Adipocyte (in vitro differentiated cells): ENCODE results near the gene ITIH4.

Experiments used
- DNase-seq: peaks from one replicate; pipeline ENCODE4 v3.0.0-alpha.2; 2015; ENCODE audit warnings: low read depth
- H3K27me3 ChIP-seq: replicated peaks from 2 replicates; pipeline ENCODE4 v1.7.0; 2013; ENCODE audit warnings: mild to moderate bottlenecking, low read length, moderate library complexity; ENCODE audit not compliant: control insufficient read depth, insufficient read depth
- H3K36me3 ChIP-seq: 2 replicates; pipeline ENCODE4 v1.7.0; 2013; ENCODE audit warnings: low read length, mild to moderate bottlenecking, moderate library complexity; ENCODE audit not compliant: control insufficient read depth, insufficient read depth, severe bottlenecking
- H3K4me1 ChIP-seq: 2 replicates; pipeline ENCODE4 v1.7.0; 2013; ENCODE audit warnings: mild to moderate bottlenecking, low read length, moderate library complexity; ENCODE audit not compliant: control insufficient read depth, insufficient read depth
- H3K4me3 ChIP-seq: 2 replicates; pipeline ENCODE4 v1.7.0; 2013; ENCODE audit warnings: mild to moderate bottlenecking, low read length, moderate library complexity
- H3K9ac ChIP-seq: 2 replicates; pipeline ENCODE4 v1.7.0; 2013; ENCODE audit warnings: mild to moderate bottlenecking, low read length, moderate library complexity
- H3K9me3 ChIP-seq: 2 replicates; pipeline ENCODE4 v1.7.0; 2013; ENCODE audit warnings: mild to moderate bottlenecking, low read length, moderate library complexity; ENCODE audit not compliant: control insufficient read depth

The ITIH4 gene

DNA sequence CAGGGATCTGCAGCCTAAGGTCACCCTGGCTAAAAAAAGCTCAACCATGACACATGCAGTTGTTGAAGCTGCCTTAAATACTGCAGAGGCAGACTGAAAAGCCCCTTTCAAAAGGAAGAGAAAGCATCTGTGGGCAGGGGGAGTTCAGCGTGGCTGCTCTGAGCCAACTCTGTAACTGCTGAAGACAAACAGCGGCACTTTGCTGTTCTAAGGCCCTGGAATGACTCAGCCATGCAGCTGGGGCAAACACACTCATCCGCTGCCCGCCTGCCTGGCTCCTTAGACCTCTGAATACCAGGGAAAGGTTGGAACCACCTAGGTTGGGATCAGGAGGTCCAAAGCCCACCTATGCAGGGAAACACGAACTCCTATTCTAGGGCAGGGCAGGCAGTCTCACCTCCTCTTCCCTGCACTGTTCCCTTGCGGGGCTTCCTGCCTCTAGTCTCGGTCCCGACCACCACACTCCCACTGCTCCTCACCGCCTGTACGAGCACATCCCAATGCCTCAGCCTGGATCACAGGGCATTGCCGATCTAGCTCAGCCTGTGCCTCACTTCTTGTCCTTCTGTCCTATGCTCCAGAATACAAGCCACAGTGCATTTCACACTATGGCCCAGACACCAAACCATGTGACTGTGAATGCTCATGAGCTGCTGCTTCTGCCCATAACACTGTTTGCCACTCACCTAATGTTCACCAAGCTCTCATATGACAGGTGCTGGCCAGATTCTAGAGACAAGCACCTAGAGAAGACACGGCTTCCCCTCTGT is 10.9 kb upstream of the ITIH4 start:
- no peak overlapping the region for H3K9ac ChIP-seq

DNA sequence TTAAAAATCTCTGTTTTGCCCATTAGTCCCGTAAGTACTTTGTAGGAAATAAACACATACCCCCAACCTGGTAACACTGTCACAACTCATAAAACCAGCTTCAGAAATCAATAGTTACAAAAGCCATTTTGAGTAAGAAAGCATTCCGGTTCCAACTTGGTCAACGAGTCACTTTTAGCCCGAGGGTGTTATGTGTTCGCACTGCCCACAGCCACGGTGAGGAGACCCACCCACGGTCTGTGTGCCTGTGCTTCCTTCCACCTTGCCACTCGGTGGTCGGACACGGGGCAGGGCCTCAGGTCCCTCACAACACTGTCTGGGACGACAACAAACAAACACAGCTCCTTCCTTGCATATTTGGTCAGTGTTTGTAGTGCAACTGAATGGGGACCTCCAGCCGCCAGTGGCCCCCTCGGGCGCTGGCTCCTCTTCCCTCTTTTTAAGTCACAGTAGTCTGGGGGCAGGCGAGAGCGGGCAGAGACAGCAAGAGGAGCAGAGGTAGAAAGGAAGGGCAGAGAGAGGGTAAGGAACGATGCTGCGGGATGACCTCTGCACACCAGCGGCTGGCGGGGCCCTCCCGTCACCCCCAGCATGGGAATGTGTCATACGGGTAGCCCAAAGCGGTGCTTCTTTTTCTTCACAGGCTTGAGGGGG is 9.5 kb upstream of the ITIH4 start:
- H3K9me3 ChIP-seq = no peaks in the 10 kb centered on the region
- H3K4me1 ChIP-seq = peaks cover 27% of the 10 kb centered on the region
- H3K36me3 ChIP-seq = peaks cover 17% of the 10 kb centered on the region
- no peak for DNase-seq
- H3K4me3 ChIP-seq = no peak overlapping the region
- H3K9ac ChIP-seq = no peak overlapping the region
- H3K27me3 ChIP-seq = no peaks in the 10 kb centered on the region

More for the DNA sequence above, 10.9 kb upstream of the ITIH4 start:
- Histone ChIP-seq H3K4me1 (peaks cover 23% of the 10 kb centered on the region), H3K36me3 (peaks cover 14% of the 10 kb centered on the region), H3K4me3 (no peak overlapping the region), H3K9me3 (no peaks in the 10 kb centered on the region), H3K27me3 (no peaks in the 10 kb centered on the region)
- no peak for DNase-seq

DNA sequence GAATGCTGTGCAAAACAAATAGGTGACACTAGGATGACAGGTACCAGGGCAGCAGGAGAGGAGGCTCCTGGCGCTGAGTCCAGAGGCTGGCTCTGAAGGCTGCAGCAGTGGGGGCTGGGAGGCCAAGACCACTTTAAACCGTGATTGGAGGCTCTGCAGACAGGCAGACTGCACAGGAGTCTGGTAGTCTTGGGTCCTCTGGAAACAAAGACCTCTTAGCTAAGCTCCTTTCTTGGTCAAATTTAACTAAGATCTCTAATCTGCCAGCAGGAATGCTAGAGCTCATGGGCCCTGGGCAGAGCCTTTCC is 8.8 kb upstream of the ITIH4 start:
- H3K4me1 ChIP-seq = peaks cover 25% of the 10 kb centered on the region
- no peaks in the 10 kb centered on the region for H3K27me3 ChIP-seq
- H3K9me3 ChIP-seq = no peaks in the 10 kb centered on the region
- H3K9ac ChIP-seq = no peak overlapping the region
- peaks cover 17% of the 10 kb centered on the region for H3K36me3 ChIP-seq
- no peak for DNase-seq
- no peak overlapping the region for H3K4me3 ChIP-seq

DNA sequence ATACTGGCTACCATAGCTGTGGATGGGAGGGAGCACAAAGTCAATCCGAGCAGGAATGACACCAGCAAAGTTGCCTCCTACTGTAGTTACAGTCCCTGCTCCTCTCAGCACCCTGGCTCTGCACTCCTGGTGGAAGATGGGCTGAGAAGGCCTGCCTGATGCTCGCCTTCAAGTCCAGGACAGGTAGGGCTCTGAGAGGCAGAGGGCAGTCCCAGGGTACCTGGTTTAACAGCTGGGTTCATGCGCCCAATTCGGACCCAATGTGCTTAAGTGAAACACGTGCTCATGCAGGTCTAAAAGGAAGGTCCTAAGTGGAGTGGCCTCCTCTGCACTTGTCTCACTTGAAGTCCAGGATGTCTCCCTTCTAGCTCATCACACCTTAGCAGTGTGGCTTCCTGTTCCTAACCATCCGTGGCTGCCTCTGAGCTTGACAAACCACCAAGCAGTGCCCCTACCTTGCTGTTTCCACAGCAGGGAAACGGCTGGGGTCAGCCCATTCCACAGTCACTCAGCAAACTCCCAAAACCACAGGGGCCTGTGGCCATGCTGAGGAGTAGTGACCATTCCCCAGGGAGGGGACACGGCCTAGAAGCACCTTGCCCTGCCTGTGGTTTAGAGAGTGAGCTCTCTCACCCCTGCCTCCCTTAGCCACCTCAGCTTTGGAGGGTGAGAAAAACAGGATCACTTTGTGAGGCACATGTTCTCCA is 8.2 kb upstream of the ITIH4 start:
- no peak overlapping the region for H3K9ac ChIP-seq
- H3K36me3 ChIP-seq = peaks cover 17% of the 10 kb centered on the region
- no peaks in the 10 kb centered on the region for H3K27me3 ChIP-seq
- no peaks in the 10 kb centered on the region for H3K9me3 ChIP-seq
- H3K4me3 ChIP-seq = no peak overlapping the region
- DNase-seq = no peak
- H3K4me1 ChIP-seq = peaks cover 23% of the 10 kb centered on the region

DNA sequence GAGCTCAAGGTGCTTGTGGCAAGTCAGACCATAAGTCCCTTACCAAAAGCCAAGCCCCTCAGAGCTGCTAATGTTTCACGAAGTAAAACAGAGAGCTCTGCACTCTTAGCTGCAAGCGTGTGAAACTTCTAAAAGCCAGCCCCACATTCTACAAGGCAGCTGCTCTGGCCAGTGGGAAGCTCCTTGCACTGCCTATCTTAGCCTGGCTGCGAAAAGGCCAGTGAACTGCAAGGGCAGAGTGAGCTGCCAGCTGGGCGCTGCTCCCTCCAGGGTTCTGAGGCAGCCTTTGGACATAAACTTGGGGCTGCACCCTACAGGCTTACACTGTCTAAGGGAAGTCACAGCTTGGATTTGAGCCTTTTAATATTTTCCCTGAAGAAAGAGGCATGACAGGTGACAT is 6.5 kb upstream of the ITIH4 start:
- Histone ChIP-seq H3K9me3 (no peaks in the 10 kb centered on the region), H3K4me1 (peaks cover 18% of the 10 kb centered on the region), H3K36me3 (peaks cover 11% of the 10 kb centered on the region), H3K27me3 (no peaks in the 10 kb centered on the region), H3K9ac (no peak overlapping the region), H3K4me3 (no peak overlapping the region)
- no peak for DNase-seq

DNA sequence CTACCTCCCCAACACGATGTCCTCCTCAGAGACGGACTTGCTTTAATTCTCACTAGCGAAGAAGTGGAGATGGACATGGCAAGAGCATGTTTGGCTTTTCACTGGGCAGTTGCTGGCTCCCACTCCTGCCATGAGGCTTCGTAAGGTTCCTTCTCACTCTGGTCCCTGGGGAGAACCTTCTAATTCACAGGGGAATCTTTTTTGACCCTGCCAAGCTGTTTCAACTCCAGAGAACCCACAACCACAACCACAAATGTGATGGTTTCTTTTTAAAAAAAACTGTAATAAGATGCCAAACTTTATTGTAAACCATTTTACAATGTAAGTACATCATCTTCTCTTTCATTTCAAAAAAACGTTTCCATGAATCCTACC is 6.0 kb upstream of the ITIH4 start:
- Histone ChIP-seq H3K4me1 (peaks cover 23% of the 10 kb centered on the region), H3K4me3 (no peak overlapping the region), H3K27me3 (no peaks in the 10 kb centered on the region), H3K36me3 (peaks cover 11% of the 10 kb centered on the region), H3K9ac (no peak overlapping the region), H3K9me3 (no peaks in the 10 kb centered on the region)
- no peak for DNase-seq

- Histone ChIP-seq H3K4me1 (peaks cover 29% of the 10 kb centered on the region), H3K9ac (no peak overlapping the region), H3K36me3 (peaks cover 10% of the 10 kb centered on the region), H3K9me3 (no peaks in the 10 kb centered on the region), H3K27me3 (no peaks in the 10 kb centered on the region), H3K4me3 (no peak overlapping the region)
- no peak for DNase-seq
These were observed 5.4 kb upstream of the ITIH4 start for GRCh38 chr3:52835766-52836470.

DNA sequence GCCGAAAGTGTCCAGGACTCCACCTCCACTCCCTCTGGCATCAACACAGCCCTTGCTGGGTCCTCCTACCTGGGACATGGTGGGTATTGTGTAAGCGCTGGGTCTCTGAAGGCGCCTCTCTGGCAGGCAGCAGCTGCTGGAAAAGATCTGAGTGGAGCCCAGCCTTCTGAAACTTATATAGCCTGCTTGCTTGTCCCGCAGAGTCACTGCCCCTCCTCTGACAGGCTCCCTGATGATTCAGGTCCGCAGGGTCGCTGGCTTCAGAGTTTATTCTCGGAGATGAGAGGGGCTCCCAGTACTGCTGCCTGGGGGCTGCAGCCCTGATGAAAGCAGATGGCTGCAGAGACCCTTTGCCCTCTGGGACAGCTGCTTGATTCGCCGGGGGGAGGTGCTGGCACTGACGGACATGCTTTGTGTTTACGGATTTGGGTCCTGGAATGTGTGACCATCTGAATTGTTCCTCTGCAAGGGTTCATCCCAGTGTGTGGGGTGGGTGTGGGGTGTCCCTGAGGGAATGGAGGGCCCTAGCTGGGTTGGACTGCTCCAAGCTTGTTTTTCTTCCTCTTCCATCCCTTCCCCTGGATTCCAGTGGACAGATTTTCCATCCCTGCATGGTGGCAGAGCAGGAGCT is 4.5 kb upstream of the ITIH4 start, which contains the start of gene MUSTN1:
Gene MUSTN1 (minus strand): TSS at position 149 of the 631 bp plus-strand sequence. CDS start 71 bp downstream, at position 78.
- peak; percentile 27 for DNase-seq
- peaks cover 7% of the 10 kb centered on the region for H3K36me3 ChIP-seq
- H3K9me3 ChIP-seq = no peaks in the 10 kb centered on the region
- no peak within 1 kb of the TSS for H3K4me3 ChIP-seq
- H3K27me3 ChIP-seq = no peaks in the 10 kb centered on the region
- peaks cover 37% of the 10 kb centered on the region for H3K4me1 ChIP-seq
- no peak within 1 kb of the TSS for H3K9ac ChIP-seq

DNA sequence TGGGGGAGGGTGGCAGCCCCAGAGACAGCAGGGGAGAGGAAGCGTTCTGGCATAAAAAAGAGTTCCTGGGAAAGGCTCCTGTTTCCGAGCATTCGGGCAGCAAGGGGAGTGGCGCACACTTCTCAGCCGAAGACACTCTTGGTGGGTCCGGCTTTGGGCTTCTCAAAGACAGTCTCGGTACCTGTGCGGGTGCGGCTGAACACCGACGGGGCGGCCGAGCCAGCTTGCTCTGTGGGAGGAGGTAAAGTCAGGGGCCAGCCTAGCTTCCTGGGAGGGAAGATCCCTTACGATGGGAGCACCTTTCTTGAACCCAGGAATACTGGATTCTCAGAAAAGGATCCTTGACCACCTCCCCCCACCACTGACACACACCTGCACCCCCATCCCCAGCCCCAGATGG is 2.7 kb upstream of the ITIH4 start:
- Histone ChIP-seq H3K9ac (no peak overlapping the region), H3K27me3 (no peaks in the 10 kb centered on the region), H3K9me3 (no peaks in the 10 kb centered on the region), H3K4me1 (peaks cover 37% of the 10 kb centered on the region), H3K4me3 (no peak overlapping the region), H3K36me3 (peaks cover 4% of the 10 kb centered on the region)
- DNase-seq = no peak

DNA sequence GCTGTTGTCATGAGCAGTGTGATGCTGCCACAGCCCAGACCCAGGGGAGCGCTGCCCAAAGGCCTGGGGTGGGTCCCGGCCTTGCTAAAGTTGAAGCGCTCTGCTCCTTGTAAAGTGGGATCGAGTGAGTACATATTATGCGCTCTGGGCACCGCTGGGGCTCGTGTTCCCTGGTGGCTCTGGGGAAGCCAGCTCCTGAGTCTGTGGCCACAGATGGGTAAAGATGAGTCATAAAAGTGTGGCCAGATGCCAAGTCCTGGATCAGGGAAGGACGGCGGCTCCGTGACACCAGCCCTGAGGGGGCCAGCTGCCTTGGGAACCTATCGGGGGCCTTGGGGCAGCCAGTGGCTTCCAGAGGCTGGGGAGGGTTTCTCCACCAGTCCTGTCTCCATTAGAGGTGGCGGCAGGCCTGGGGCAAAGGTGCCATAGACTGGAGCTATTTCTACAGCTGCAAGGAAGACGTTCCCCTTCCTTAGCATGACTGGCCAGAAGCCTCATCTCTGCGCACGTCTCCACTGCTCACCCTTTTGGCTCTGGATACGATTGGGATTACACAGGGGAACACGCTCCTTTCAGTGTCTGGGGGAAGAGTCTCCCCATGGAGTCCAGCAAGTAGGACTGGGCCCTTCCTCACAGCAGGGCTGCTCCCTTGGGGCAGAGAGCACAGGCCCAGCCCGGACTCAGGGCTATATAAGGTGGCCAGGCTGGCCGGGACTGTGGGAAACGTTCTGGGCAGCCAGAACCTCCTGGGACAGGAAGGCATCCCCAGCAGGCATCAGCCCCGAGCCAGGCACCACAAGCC is 1.2 kb upstream of the ITIH4 start:
- peaks cover 3% of the 10 kb centered on the region for H3K36me3 ChIP-seq
- no peaks in the 10 kb centered on the region for H3K27me3 ChIP-seq
- H3K9me3 ChIP-seq = no peaks in the 10 kb centered on the region
- peak; percentile 86 for DNase-seq
- peaks cover 37% of the 10 kb centered on the region for H3K4me1 ChIP-seq
- H3K9ac ChIP-seq = no peak overlapping the region
- no peak overlapping the region for H3K4me3 ChIP-seq
